Measurements from ENCODE around the gene LIPC. TPM values are rescaled to one million over a fixed set of nuclear protein-coding genes. Genes with fewer than 3 reads are reported as not detected.

Gene LIPC
- total RNA-seq, 1 donor from 2014 or later, result 0.64 TPM

DNA sequence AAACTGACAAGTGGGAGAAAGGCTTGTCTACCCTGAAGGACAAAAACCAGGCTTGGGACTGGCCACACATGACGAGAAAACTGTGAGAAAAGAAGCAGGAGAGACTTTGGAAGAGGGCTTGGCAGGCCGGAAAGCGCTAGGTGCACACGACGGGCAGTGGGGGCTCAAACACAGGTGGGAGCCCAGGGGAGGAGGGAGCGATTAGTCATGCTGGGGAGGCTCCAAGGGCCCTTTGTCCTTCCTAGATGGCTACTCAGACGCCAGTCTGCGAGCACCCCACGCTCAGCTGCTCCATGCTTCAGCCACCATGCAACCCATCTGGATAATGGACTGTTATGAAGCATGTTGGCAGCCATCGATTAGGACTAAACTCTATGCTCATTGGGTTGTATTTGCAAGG is 17.1 kb downstream of the LIPC start:
- TF ChIP-seq, protein P1, sequence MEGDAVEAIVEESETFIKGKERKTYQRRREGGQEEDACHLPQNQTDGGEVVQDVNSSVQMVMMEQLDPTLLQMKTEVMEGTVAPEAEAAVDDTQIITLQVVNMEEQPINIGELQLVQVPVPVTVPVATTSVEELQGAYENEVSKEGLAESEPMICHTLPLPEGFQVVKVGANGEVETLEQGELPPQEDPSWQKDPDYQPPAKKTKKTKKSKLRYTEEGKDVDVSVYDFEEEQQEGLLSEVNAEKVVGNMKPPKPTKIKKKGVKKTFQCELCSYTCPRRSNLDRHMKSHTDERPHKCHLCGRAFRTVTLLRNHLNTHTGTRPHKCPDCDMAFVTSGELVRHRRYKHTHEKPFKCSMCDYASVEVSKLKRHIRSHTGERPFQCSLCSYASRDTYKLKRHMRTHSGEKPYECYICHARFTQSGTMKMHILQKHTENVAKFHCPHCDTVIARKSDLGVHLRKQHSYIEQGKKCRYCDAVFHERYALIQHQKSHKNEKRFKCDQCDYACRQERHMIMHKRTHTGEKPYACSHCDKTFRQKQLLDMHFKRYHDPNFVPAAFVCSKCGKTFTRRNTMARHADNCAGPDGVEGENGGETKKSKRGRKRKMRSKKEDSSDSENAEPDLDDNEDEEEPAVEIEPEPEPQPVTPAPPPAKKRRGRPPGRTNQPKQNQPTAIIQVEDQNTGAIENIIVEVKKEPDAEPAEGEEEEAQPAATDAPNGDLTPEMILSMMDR (IDR thresholded peaks at IDR 0.05), result no peak
- intact Hi-C loops (cut with DNase I), result no loop called here
- no peaks in the 10 kb centered on the region for H3K9me3 ChIP-seq
- no peak overlapping the region for H3K27ac ChIP-seq
- no peaks in the 10 kb centered on the region for H3K36me3 ChIP-seq
- no peak overlapping the region for H3K4me3 ChIP-seq
- ATAC-seq (no peak), DNase-seq (no peak)
- H3K4me1 ChIP-seq, result peaks cover 7% of the 10 kb centered on the region
- no peaks in the 10 kb centered on the region for H3K27me3 ChIP-seq

DNA sequence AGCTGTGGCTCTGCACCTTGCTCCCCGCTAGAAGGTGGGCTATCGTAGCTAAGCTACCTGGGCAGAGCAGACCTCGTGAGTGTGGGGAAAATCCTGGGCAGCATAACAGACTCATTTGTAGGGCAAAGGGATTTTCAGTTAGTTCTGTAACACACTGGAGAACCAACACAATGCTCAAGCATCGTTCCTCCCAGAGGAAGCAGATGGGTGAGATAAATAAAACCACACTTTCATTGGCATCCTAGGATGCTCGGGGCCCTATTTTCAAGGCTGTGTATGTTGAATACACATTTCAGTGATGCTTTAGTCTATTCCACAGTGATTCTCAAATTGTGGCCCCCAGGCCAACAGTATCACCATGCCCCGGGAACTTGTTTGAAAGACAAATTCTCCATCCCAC is 20.0 kb downstream of the LIPC start:
- no peak overlapping the region for H3K27ac ChIP-seq
- no peaks in the 10 kb centered on the region for H3K27me3 ChIP-seq
- TF ChIP-seq, protein P1 (IDR thresholded peaks at IDR 0.05), result no peak
- no peak for DNase-seq
- no peak for ATAC-seq
- intact Hi-C loops (cut with DNase I), result no loop called here
- no peaks in the 10 kb centered on the region for H3K36me3 ChIP-seq
- H3K4me3 ChIP-seq, result no peak overlapping the region
- H3K4me1 ChIP-seq, result peaks cover 7% of the 10 kb centered on the region
- no peaks in the 10 kb centered on the region for H3K9me3 ChIP-seq

DNA sequence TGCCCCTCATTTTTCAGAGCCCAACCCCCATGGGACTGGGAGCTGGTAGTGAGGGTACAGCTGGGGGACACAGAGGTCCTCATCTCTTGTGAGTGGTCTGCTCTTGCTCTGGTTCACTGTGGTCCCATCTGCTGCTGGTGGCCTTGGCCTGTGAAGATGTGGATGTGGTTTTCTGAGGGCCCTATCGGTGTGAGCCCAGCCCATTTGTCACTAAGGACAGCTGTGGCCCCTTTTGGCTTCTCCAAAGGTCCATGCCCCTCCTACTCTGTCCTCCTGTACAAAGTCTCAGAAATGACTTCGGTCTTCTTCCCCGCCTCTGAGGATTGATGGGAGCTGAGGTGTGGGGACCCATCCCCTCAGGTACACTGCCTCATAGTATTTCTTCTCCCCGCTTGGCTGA is 21.0 kb downstream of the LIPC start:
- peaks cover 5% of the 10 kb centered on the region for H3K4me1 ChIP-seq
- no peaks in the 10 kb centered on the region for H3K9me3 ChIP-seq
- no peak overlapping the region for H3K27ac ChIP-seq
- no peaks in the 10 kb centered on the region for H3K27me3 ChIP-seq
- DNase-seq (no peak), ATAC-seq (no peak)
- TF ChIP-seq, protein P1 (IDR thresholded peaks at IDR 0.05), result no peak
- no peaks in the 10 kb centered on the region for H3K36me3 ChIP-seq
- intact Hi-C loops (cut with DNase I), result no loop called here
- no peak overlapping the region for H3K4me3 ChIP-seq

DNA sequence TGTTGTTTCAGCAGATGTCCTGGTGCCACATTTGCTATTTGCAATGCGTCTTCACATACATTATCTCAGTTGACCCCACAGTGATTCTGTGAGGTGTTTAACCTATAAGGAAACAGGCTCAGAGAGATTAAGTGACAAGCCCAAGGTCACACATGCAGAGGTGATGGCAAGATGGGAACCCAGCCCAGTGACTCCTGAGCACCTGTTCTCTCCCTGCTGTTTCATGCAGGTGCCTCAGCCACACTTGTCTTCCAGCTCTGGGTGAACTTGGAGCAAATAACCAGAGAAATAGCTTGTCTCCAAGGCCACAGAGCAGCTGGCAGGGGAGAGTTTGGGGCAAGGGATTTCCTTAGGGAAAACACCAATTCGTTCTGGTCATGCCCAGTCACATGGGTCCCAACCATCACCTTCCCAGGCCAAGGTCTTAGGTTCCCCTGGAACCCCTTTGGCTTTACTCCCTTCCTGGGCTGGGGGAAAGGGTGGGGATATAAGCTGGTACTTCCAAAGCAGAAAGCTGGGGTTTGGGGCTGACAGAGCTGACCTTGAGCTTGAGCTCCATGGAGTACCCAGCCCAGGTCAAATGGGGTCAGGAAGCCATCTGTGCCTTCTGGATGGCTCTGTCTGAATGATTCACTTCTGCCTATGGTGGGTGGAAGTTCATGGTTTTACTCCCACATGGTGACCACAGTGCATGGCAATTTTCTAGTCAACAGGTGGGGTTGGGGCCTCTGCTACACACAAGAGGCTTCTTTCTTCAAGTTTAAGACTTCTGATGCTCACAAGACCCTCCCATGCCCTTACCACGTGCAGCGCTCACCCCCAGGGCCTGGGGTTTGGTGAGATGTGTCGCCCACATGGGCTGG is 22.4 kb downstream of the LIPC start:
- Histone ChIP-seq H3K27ac (no peak overlapping the region), H3K27me3 (no peaks in the 10 kb centered on the region), H3K4me1 (peaks cover 12% of the 10 kb centered on the region), H3K36me3 (no peaks in the 10 kb centered on the region), H3K9me3 (no peaks in the 10 kb centered on the region), H3K4me3 (no peak overlapping the region)
- TF ChIP-seq, protein P1 (IDR thresholded peaks at IDR 0.05), result no peak
- ATAC-seq, result peak; percentile 57
- no peak for DNase-seq
- intact Hi-C loops (cut with DNase I), result no loop called here

DNA sequence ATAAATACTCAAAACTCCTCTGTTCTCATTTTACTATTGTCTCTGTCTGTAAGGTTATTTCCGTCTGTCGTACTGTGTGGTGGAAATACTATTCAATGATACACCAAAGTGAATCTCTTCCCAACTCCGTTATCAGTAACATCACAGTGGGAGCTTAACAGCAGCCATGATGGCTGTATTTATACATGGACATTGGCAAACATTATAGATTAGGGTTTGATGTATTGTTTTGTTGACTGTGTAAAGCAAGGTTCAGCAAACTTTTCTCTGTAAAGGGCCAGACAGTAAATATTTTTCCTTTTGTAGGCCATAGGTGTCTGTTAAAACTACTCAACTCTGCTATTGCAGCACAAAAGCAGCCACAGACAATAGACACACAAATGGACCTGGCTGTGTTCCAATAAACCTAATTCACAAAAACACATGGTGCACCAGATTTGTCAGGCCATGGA is 23.2 kb downstream of the LIPC start:
- H3K36me3 ChIP-seq, result no peaks in the 10 kb centered on the region
- no peaks in the 10 kb centered on the region for H3K9me3 ChIP-seq
- intact Hi-C loops (cut with DNase I), result no loop called here
- ATAC-seq (no peak), DNase-seq (no peak)
- no peak overlapping the region for H3K27ac ChIP-seq
- TF ChIP-seq, protein P1 (IDR thresholded peaks at IDR 0.05), result no peak
- H3K4me1 ChIP-seq, result peaks cover 19% of the 10 kb centered on the region
- no peak overlapping the region for H3K4me3 ChIP-seq
- H3K27me3 ChIP-seq, result no peaks in the 10 kb centered on the region

All from upper lobe of right lung (tissue), 1 donor.